Activated naive CD4-positive, alpha-beta T cell treated with anti-CD3 and anti-CD28 coated beads, Interleukin-2, amount 50 U/mL, for 24 hours (primary cell): ENCODE measurements around the gene SLC39A8.
"Not testable (repeated sequence)": the region's sequence is repeated elsewhere in the genome, so short reads cannot be mapped to it uniquely, and the experiment has no call there.

ENCODE experiments used
- H3K27ac Mint-ChIP-seq: one replicate; pipeline ENCODE4 v1.8.0; 2021; ENCODE audit warnings: mild to moderate bottlenecking, mixed read lengths
- H3K27me3 Mint-ChIP-seq: one replicate; pipeline ENCODE4 v1.8.0; 2021; ENCODE audit warnings: mixed read lengths
- H3K36me3 Mint-ChIP-seq: one replicate; pipeline ENCODE4 v1.8.0; 2021; ENCODE audit warnings: mixed read lengths
- H3K4me1 Mint-ChIP-seq: one replicate; pipeline ENCODE4 v1.8.0; 2021; ENCODE audit warnings: mixed read lengths
- H3K4me3 Mint-ChIP-seq: one replicate; pipeline ENCODE4 v1.8.0; 2021; ENCODE audit warnings: mild to moderate bottlenecking, mixed read lengths
- H3K9me3 Mint-ChIP-seq: one replicate; pipeline ENCODE4 v1.8.0; 2021; ENCODE audit warnings: mixed read lengths

The SLC39A8 gene

DNA sequence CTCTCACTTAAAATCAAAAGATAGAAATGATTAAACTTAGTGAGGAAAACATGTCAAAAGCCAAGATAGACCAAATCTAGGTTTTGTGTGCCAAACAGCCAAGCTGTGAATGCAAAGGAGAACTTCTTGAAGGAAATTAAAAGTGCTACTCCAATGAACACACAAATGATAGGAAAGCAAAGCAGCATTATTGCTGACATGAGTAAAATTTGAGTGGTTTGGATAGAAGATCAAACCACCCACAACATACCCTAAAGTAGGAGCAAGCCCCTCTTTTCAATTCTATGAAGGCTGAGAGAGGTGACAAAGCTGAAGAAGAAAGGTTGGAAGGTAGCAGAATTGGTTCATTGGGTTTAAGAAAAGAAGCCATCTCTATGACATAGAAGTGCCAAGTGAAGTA lies 56.8 kb downstream of the SLC39A8 start:
- Mint-ChIP-seq H3K27ac (no peak overlapping the region), H3K27me3 (no peaks in the 10 kb centered on the region), H3K4me3 (no peak overlapping the region), H3K4me1 (no peaks in the 10 kb centered on the region), H3K9me3 (no peaks in the 10 kb centered on the region), H3K36me3 (peaks cover 21% of the 10 kb centered on the region)

DNA sequence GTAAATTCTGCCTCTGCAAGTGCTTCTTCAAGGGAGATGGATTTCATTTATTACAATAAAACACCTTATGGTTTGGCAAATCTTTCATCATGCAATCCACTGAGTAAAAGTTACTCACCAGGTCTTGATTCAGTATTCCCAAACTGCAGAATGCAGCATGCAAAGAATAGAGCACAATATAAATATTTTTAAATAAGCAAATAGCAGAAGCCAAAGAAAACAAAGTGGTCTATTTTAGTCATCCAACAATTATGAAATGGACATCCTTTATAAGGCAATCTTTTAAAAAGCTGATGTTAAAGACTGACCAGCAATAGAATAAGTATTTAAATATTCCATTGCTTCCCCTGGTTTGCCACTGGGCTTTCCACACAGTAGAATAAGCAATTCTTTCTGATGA lies 59.5 kb downstream of the SLC39A8 start:
- H3K36me3 Mint-ChIP-seq: peaks cover 12% of the 10 kb centered on the region
- H3K9me3 Mint-ChIP-seq: no peaks in the 10 kb centered on the region
- H3K27me3 Mint-ChIP-seq: no peaks in the 10 kb centered on the region
- H3K4me3 Mint-ChIP-seq: no peak overlapping the region
- H3K27ac Mint-ChIP-seq: no peak overlapping the region
- H3K4me1 Mint-ChIP-seq: no peaks in the 10 kb centered on the region

DNA sequence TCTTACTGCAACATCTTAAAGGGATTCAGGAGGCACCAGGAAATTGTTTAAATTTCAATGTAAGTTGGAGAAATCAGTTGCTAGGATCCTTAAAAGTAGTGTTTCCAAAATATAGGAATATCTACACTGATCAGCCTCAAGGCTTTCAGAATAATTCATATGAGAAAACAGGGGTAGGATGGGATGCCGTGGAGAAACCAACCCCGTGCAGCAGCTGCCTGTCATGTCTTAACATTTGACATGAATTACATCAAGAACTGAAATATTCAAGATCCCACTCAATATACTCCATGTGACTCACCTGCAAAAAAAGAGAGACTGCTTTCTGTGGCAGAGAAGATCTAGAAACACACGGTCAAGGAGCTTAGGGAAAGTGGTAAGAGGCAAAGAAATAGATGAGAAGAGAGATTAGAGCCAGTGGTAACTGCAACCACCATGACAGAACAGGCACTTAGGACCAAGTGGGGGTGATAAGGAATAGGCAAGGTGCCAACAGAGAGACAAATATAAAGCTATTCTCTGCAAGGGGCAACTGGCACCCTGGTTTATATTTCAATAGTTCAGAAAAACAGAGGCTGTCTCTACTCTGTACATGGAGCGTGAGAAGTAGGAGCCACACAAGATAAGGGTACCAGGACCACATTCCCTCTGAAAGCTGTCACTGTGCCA lies 64.0 kb downstream of the SLC39A8 start:
- Mint-ChIP-seq H3K9me3 (no peaks in the 10 kb centered on the region), H3K4me3 (no peak overlapping the region), H3K27me3 (no peaks in the 10 kb centered on the region), H3K36me3 (peaks cover 13% of the 10 kb centered on the region), H3K27ac (peak overlapping the region; percentile 1), H3K4me1 (no peaks in the 10 kb centered on the region)

DNA sequence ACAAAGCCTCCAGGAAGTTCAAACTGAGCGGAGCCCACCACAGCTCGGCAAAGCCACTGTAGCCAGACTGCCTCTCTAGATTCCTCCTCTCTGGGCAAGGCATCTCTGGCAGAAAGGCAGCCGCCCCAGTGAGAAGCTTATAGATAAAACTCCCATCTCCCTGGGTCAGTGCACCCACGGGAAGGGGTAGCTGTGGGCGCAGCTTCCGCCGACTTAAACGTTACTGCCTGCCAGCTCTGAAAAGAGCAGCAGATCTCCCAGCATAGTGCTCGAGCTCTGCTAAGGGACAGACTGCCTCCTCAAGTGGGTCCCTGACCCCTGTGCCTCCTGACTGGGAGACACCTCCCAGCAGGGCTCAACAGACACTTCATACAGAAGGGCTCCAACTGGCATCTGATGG lies 72.0 kb downstream of the SLC39A8 start:
- H3K27me3 Mint-ChIP-seq, H3K27ac Mint-ChIP-seq, H3K4me1 Mint-ChIP-seq, H3K9me3 Mint-ChIP-seq, H3K4me3 Mint-ChIP-seq: not testable (repeated sequence)
- H3K36me3 Mint-ChIP-seq: peaks cover 21% of the 10 kb centered on the region

DNA sequence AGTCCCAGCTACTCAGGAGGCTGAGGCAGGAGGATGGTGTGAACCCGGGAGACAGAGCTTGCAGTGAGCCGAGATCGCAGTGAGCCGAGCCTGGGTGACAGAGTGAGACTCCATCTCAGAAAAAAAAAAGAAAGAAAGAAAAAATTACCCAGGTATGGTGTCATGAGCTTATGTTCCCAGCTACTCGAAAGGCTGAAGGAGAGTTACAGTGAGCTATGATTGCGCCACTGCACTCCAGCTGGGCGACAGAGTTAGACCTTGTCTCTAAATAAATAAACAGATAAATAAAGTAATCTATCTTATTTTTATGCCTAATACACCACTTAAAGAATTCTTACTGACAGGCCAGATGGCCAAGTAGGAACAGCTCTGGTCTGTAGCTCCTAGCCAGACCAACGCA lies 73.0 kb downstream of the SLC39A8 start:
- H3K27ac Mint-ChIP-seq: no peak overlapping the region
- H3K27me3 Mint-ChIP-seq: no peaks in the 10 kb centered on the region
- peaks cover 19% of the 10 kb centered on the region for H3K36me3 Mint-ChIP-seq
- no peaks in the 10 kb centered on the region for H3K9me3 Mint-ChIP-seq
- H3K4me3 Mint-ChIP-seq: no peak overlapping the region
- H3K4me1 Mint-ChIP-seq: peaks cover 6% of the 10 kb centered on the region

DNA sequence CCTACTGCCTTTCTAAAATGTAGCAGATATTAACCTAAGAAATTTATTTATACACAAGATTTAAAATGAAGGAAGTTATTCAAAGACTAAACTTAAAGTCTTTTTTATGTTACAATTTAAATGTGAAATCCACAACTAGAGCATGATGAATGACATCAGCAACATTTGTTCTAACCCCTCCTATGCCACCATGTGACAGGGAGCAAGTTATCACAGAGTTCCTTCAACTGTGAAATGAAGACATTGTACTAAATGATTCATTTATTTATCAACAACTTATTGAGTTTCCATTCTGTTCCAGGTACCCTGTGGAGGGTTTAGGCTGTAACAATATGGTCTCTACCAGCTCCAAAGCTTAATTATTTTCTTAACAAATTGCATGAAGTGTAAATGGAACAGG lies 76.9 kb downstream of the SLC39A8 start:
- H3K27ac Mint-ChIP-seq: no peak overlapping the region
- no peaks in the 10 kb centered on the region for H3K4me1 Mint-ChIP-seq
- peaks cover 3% of the 10 kb centered on the region for H3K36me3 Mint-ChIP-seq
- no peak overlapping the region for H3K4me3 Mint-ChIP-seq
- H3K27me3 Mint-ChIP-seq: no peaks in the 10 kb centered on the region
- H3K9me3 Mint-ChIP-seq: no peaks in the 10 kb centered on the region

DNA sequence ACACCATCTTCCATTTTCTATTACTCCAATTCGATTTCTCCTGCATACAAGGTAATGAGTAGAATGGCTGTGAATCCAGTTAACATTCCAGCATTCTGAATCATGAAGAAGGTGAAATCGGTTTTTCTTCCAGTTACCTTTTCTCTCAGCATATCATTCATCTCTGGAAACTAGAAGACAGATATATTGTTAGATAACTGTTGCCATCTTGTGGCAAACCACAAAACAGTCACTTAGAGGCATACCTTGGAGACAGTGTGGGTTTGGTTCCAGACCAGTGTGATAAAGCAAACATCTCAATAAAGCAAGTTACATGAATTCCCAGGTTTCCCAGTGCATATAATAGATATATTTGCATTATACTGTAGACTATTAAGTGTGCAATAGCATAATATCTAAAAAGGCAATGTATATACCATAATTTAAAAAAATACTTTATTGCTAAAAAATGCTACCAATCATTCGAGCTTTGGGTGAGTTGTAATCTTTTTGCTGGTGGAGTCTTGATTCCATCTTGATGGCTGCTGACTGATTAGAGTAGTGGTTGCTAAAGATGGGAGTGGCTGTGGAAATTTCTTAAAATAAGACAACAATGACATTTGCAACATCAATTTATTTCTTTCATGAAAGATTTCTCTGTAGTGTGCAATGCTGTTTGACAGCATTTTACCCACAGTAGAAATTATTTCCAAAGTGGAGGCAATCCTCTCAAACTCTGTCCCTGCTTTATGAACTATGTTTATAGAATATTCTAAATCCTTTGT lies 82.1 kb downstream of the SLC39A8 start:
- Mint-ChIP-seq H3K27ac (no peak overlapping the region), H3K36me3 (peaks cover 4% of the 10 kb centered on the region), H3K4me1 (peaks cover 4% of the 10 kb centered on the region), H3K4me3 (no peak overlapping the region), H3K9me3 (no peaks in the 10 kb centered on the region), H3K27me3 (no peaks in the 10 kb centered on the region)

DNA sequence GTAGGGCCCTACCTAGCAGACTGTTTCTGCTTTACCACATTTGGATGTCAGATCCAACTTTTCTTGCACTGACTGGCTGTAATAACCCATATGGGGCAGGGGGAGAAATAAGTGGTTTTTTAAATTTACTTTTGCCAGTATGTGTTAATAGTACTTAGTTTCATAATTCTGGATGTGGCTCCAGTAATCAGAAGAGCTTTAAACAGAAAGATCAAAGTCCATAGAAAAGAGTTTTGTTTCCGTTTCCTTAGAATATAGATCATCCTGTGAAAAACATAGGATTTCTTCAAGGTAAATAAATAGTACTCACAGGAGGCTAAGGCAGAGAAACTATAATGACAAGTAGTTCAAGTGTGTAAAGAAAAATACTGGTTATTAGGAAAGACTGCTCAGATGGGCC lies 85.6 kb downstream of the SLC39A8 start:
- Mint-ChIP-seq H3K36me3 (peaks cover 3% of the 10 kb centered on the region), H3K9me3 (no peaks in the 10 kb centered on the region), H3K27ac (no peak overlapping the region), H3K4me3 (no peak overlapping the region), H3K27me3 (no peaks in the 10 kb centered on the region), H3K4me1 (peaks cover 4% of the 10 kb centered on the region)

DNA sequence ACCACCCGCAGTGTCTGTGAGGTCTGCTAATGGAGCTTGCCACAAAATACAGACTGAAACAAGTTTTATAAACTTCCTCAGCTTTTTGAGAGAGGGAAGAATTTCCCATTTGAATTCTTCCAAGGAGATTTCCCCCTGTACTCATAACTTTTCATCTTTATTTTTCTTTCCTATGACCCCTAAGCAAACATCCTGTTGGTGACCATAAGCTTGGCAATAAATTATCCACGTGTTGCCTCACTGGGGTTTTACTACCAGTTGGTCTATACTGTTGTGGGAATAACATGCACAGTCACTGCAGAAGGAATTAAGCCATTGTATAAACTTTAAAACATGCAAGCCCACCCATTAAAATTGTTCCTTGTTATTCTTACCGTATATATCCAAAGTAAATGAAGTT lies 86.2 kb downstream of the SLC39A8 start:
- Mint-ChIP-seq H3K36me3 (peaks cover 3% of the 10 kb centered on the region), H3K9me3 (no peaks in the 10 kb centered on the region), H3K4me1 (peaks cover 4% of the 10 kb centered on the region), H3K4me3 (no peak overlapping the region), H3K27ac (no peak overlapping the region), H3K27me3 (no peaks in the 10 kb centered on the region)

DNA sequence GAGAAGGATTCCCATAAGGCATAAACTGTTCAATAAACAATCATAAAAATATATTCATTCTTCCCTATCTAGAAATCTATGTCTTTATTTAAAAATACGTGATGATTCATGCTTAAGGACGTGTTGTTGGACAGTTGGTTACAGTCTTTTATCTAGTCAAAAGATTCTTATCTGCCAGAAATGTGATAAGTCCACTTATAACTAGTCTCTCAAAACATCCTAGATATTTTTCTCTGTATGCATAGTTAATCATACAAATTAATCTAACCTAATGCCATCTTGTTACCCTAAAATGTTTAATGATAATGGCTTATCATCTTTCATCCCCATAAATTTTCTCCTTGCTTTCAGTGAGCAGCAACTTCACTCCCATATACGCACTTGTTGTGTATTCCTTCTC lies 89.0 kb downstream of the SLC39A8 start:
- Mint-ChIP-seq H3K27me3 (no peaks in the 10 kb centered on the region), H3K4me3 (no peak overlapping the region), H3K36me3 (no peaks in the 10 kb centered on the region), H3K4me1 (no peaks in the 10 kb centered on the region), H3K27ac (no peak overlapping the region), H3K9me3 (no peaks in the 10 kb centered on the region)

DNA sequence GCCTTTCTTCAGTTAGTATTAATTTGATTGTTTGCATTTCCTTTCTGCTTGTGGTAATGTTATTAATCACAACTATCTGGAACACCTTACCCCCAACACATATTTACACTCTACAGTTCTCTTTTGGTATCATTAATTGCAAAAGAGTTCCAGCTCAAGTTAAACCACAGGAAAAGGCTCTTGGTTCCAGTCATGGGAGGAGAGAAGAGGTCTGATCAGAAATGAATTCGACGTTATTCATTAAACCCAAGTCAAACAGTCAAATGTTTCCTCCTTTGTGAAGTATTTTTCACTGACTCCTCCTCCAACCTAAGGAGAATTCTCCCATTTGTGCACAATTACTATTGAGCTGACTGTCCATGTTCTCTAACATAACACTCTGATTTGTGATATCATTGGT lies 91.4 kb downstream of the SLC39A8 start:
- H3K4me3 Mint-ChIP-seq: no peak overlapping the region

DNA sequence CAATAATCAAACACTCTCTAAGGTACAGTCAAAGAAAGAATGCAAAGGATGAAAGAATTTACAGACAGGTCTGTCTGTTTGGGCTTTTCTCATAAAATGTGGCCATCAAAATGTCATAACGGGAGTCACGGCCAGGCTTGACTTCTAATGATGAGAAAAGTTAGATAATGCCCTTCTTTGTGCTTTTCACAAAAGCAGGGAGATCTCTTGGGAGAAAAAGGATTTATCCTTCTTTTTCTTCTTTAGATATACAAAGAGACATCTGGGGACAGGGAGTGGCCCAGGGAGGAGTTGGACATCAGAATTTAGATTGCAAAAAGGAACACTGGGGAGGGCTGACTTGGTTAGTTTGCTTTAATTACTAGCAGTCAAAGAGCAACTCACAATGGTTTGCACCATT lies 93.1 kb downstream of the SLC39A8 start:
- Mint-ChIP-seq H3K4me1 (no peaks in the 10 kb centered on the region), H3K4me3 (no peak overlapping the region), H3K27me3 (no peaks in the 10 kb centered on the region), H3K9me3 (no peaks in the 10 kb centered on the region), H3K36me3 (no peaks in the 10 kb centered on the region), H3K27ac (no peak overlapping the region)

More for the DNA sequence above, 91.4 kb downstream of the SLC39A8 start:
- Mint-ChIP-seq H3K4me1 (no peaks in the 10 kb centered on the region), H3K36me3 (no peaks in the 10 kb centered on the region), H3K27ac (no peak overlapping the region), H3K9me3 (no peaks in the 10 kb centered on the region), H3K27me3 (no peaks in the 10 kb centered on the region)

DNA sequence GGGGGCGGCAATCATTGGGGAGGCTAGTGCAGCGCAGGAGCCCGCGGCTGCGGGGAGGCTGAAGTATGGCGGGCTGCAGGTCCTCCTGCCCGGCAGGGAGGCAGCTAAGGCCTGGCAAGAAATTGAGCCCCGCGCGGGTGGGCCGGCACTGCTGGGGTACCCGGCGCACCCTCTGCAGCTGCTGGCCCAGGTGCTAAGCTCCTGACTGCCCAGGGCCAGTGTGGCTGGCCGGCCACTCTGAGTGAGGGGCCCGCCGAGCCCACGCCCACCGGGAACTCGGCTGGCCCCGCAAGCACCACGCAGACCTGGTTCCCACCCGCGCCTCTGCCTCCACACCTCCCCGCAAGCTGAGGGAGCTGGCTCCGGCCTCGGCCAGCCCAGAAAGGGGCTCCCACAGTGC lies 94.9 kb downstream of the SLC39A8 start:
- no peaks in the 10 kb centered on the region for H3K9me3 Mint-ChIP-seq
- no peaks in the 10 kb centered on the region for H3K27me3 Mint-ChIP-seq
- no peak overlapping the region for H3K4me3 Mint-ChIP-seq
- no peak overlapping the region for H3K27ac Mint-ChIP-seq
- H3K4me1 Mint-ChIP-seq: no peaks in the 10 kb centered on the region
- no peaks in the 10 kb centered on the region for H3K36me3 Mint-ChIP-seq

DNA sequence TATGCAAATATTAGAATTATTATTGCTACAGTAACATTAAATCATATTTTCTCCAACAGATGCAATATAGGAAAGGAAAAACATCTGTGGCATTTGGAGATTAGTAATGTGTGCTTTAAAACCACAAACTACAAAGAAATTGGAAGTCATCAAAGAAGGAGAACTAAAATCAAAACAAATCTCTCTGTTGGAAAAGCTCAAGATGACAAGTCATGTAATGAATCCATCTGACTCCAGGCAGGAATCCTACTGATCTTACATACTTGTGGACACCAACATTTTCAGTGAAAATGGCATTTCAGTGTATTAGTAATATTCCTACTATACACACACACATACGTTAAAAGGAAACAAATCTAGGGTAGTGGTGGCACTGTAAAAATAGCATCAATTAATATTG lies 98.2 kb downstream of the SLC39A8 start:
- no peaks in the 10 kb centered on the region for H3K36me3 Mint-ChIP-seq
- no peaks in the 10 kb centered on the region for H3K27me3 Mint-ChIP-seq
- H3K27ac Mint-ChIP-seq: no peak overlapping the region
- no peak overlapping the region for H3K4me3 Mint-ChIP-seq
- H3K4me1 Mint-ChIP-seq: no peaks in the 10 kb centered on the region
- no peaks in the 10 kb centered on the region for H3K9me3 Mint-ChIP-seq

DNA sequence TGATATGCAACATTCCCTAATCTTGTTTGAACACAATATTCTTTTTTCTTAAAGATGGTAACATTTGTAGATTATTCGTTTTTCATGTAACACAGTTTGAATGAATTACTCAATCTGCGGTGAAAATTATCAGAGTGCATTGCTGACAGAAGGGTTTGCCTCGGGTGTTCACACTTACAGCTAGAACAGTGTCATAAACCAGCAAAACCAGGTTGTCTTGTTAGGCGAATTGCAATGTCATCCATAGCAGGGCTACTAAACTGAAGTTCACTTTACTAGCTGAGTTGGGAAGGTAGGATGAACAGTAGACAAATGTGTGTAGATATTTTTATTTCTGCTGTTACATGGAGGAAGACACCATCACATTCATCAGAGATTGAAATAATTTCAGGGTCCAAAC lies 98.9 kb downstream of the SLC39A8 start:
- Mint-ChIP-seq H3K4me1 (no peaks in the 10 kb centered on the region), H3K9me3 (no peaks in the 10 kb centered on the region), H3K27ac (no peak overlapping the region), H3K36me3 (no peaks in the 10 kb centered on the region), H3K4me3 (no peak overlapping the region), H3K27me3 (no peaks in the 10 kb centered on the region)

DNA sequence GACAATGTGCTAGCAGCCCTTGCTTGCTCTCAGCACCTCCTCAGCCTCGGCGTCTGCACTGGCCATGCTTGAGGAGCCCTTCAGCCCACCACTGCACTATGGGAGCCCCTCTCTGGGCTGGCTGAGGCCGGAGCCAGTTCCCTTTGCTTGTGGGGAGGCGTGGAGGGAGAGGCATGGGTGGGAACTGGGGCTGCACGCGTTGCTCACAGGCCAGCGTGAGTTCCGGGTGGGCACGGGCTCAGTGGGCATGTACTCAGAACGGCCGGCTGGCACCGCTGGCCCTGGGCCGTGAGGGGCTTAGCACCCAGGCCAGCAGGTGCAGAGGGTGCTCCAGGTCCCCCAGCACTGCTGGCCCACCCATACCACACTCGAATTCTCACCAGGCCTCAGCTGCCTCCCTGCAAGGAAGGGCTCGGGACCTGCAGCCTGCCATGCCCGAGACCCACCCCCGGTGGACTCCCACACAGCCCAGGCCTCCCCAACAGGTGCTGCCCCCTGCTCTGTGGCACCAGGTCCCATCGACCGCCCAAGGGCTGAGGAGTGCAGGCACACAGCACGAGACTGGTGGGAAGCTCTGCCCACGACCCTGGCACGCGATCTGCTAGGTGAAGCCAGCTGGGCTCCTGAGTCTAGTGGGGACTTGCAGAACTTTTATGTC lies 100.3 kb downstream of the SLC39A8 start:
- Mint-ChIP-seq H3K27ac (no peak overlapping the region), H3K36me3 (no peaks in the 10 kb centered on the region), H3K9me3 (no peaks in the 10 kb centered on the region), H3K27me3 (no peaks in the 10 kb centered on the region), H3K4me3 (no peak overlapping the region), H3K4me1 (no peaks in the 10 kb centered on the region)
